Activated CD4-positive, alpha-beta memory T cell treated with anti-CD3 and anti-CD28 coated beads, Interleukin-2, amount 10 ng/mL, durations not matched to agents 7 days and 5 days (primary cell): ENCODE measurements around the gene ZNF865. TPM values are rescaled to one million over a fixed set of nuclear protein-coding genes. Genes with fewer than 3 reads are reported as not detected.
A peak's percentile ranks its signal among the peaks of the same experiment; 100 is the strongest.

Experiments used
- CTCF ChIA-PET: fragments of 350-600 bp; sonication (Branson Sonifier 250); formaldehyde crosslinking; loops from one replicate; lab custom pipeline; 2021; ENCODE audit warnings: antibody characterized with exemption, inconsistent platforms; lab: Charles Lee
- POLR2A ChIA-PET: fragments of 350-600 bp; sonication (Branson Sonifier 250); formaldehyde crosslinking; loops from one replicate; lab custom pipeline; 2021; ENCODE audit warnings: antibody characterized with exemption; lab: Charles Lee
- DNase-seq: peaks from one replicate; pipeline ENCODE4 v3.0.0-alpha.2; 2020
- H3K27ac Mint-ChIP-seq: one replicate; pipeline ENCODE4 v1.8.0; 2021; ENCODE audit warnings: mild to moderate bottlenecking, mixed read lengths
- H3K27me3 Mint-ChIP-seq: one replicate; pipeline ENCODE4 v1.8.0; 2021; ENCODE audit warnings: mixed read lengths
- H3K36me3 Mint-ChIP-seq: one replicate; pipeline ENCODE4 v1.8.0; 2021; ENCODE audit warnings: low read depth, mixed read lengths
- H3K4me1 Mint-ChIP-seq: one replicate; pipeline ENCODE4 v1.8.0; 2021; ENCODE audit warnings: mixed read lengths
- H3K4me3 Mint-ChIP-seq: one replicate; pipeline ENCODE4 v1.8.0; 2021; ENCODE audit warnings: mild to moderate bottlenecking, mixed read lengths
- H3K9me3 Mint-ChIP-seq: one replicate; pipeline ENCODE4 v1.8.0; 2021; ENCODE audit warnings: mixed read lengths
- total RNA-seq, 2 experiments: library from RNA; stranded (reverse); gene quantifications; one replicate each; pipeline ENCODE4 v1.2.3, GENCODE V29; 2021

Gene ZNF865
- total RNA-seq, 2 experiments from 2014 or later: 15.3 to 15.4 TPM

DNA sequence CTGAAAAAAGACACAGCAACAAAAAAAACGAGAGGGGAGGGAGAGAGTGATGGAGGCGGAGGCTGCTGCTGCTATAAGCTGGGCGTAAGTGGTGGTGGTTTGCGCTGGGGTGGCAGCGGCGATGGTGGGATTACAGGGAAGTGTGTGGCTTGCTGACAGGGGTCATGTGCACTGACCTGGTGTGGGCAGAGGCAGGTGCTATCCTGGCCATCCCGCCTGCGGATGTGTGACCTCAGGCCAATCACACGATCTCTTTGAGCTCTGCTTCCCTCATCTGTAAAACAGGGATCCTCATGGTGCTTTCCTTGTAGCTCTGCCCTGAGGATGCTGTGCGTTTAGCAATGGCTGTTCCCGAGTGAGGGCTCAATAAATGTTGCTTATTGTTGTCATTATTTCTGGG lies 32.1 kb downstream of the ZNF865 start:
- H3K27ac Mint-ChIP-seq: peak overlapping the region; percentile 66
- H3K27me3 Mint-ChIP-seq: no peaks in the 10 kb centered on the region
- peaks cover 2% of the 10 kb centered on the region for H3K9me3 Mint-ChIP-seq
- no peak for DNase-seq
- peaks cover 71% of the 10 kb centered on the region for H3K4me1 Mint-ChIP-seq
- peaks cover 30% of the 10 kb centered on the region for H3K36me3 Mint-ChIP-seq
- POLR2A ChIA-PET: interaction anchor here (0.8 to 2.8 kb wide), 5 partner anchors 10 to 38 kb away, joined by 3 to 17 read pairs (median 4); partner anchors contain the start of genes FIZ1, ZNF784 and ZNF865
- CTCF ChIA-PET: interaction anchor here (1.0 to 1.6 kb wide), 5 partner anchors 10 to 134 kb away, joined by 3 to 6 read pairs (median 4); no protein-coding TSS in a partner anchor
- peak overlapping the region; percentile 32 for H3K4me3 Mint-ChIP-seq

DNA sequence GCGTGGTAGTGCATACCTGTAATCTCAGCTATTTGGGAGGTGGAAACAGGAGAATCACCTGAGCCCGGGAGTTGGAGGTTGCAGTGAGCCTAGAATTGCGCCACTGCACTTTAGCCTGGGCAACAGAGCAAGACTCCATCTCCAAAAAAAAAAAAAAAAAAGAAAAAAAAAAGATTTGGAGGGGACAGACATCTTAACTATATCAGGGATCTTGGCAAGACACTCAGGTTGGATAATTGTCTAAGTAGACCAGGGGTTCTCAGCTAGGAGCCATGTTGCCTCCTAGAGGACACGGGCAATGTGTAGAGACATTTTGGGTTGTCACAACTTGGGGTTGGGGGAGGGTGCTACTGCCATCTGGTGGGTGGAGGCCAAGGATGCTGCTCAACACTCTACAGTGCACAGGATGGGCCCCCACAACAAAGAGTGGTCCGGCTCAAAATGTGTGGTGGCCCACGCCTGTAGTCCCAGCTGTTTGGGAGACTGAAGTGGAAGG lies 33.5 kb downstream of the ZNF865 start:
- Mint-ChIP-seq H3K4me1 (peaks cover 74% of the 10 kb centered on the region), H3K27ac (peak overlapping the region; percentile 53), H3K36me3 (peaks cover 35% of the 10 kb centered on the region), H3K9me3 (peaks cover 2% of the 10 kb centered on the region), H3K4me3 (no peak overlapping the region), H3K27me3 (no peaks in the 10 kb centered on the region)
- CTCF ChIA-PET: interaction anchor here (0.6 to 1.9 kb wide), 10 partner anchors 9 to 1184 kb away, joined by 3 to 11 read pairs (median 4); partner anchors contain the start of genes CCDC106, FIZ1, KMT5C and ZNF784
- POLR2A ChIA-PET: interaction anchor here (0.9 to 1.5 kb wide), 3 partner anchors 10 to 40 kb away, joined by 3 to 7 read pairs (median 5); partner anchors contain the start of genes FIZ1 and U2AF2
- peak; percentile 71 for DNase-seq

DNA sequence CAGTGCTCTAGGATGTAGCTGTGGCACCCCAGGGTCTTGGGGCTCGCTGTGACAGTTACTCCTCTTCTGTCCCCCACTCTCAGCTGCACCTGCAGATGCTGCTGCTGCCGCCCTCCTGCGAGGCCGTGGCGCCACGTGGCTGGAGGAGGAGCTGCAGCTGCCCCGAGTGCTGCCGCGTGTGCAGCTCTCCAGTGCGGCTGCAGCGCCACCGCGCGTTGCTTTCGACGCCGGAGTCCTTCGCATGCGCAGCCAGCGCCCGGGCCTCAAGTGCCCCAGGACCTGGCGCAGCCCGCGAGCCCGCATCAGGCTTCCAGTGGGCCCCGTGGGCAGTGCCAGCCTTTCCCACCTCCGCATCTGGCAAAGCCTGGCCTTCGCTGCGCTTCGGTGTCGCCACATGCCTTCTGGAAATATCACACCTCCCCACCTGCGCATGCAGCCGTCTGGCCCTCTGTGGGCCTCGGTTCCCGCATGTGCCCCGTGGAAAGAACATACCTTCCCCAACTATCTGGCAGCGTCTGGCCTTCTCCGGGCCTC lies 34.7 kb downstream of the ZNF865 start:
- Mint-ChIP-seq H3K27ac (peak overlapping the region; percentile 85), H3K9me3 (peaks cover 2% of the 10 kb centered on the region), H3K36me3 (peaks cover 30% of the 10 kb centered on the region), H3K4me1 (peaks cover 75% of the 10 kb centered on the region), H3K27me3 (no peaks in the 10 kb centered on the region), H3K4me3 (peak overlapping the region; percentile 72)
- POLR2A ChIA-PET: interaction anchor here (0.7 to 1.0 kb wide), 2 partner anchors 14 to 41 kb away, joined by 3 to 5 read pairs; partner anchors contain the start of gene FIZ1
- CTCF ChIA-PET: interaction anchor here (1.0 to 1.9 kb wide), 4 partner anchors 9 to 136 kb away, joined by 5 to 11 read pairs (median 8); partner anchors contain the start of gene ZNF784
- peak; percentile 76 for DNase-seq

DNA sequence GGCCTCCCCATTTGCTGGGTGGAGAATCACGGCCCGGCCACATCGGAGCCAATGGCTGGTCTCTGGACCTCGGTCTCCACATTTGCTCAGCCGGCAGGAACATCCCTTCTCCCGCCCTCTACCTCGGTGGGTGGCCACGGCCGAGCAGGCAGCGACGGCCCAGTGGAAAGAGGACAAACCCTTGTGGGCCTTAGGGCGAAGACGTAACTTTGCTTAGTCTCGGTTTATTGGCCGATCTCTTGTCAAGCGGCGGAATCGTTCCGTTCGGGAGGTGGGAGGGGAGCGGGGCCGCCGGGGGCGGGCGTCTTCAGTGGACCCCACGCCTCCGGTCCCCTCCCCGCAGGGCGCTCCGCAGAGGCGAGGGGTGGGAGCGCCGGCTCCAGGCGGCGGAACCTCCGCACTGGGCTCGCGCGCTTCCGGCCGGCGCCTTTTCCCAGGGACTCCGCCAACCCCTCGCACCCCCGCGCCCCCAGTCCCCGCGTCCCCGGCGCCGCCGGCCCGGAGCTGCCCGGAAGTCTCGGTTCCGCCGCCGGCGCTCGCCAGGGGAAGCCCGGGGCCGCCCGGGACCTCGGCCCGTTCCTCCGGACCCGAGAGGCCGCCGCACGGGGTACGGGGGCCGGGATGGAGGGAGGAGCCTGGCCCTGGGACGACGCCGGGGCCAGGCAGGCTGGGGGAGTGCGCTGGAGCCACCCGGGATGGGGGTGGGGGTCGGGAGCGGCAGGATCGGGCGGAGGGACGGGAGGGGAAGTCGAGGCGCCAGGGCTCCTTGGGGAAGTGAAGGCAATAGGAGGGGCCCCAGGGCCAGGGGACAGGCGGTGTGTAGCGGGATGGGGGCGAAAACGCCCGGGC lies 35.4 kb downstream of the ZNF865 start, which contains the start of gene ZNF580:
Gene ZNF580, plus strand, starts transcription at position 426 of the 849 bp plus-strand sequence. CDS start 1,507 bp downstream, outside the sequence.
- Mint-ChIP-seq H3K4me1 (peaks cover 73% of the 10 kb centered on the region), H3K4me3 (peak within 1 kb of the TSS; percentile 86), H3K27ac (peak within 1 kb of the TSS; percentile 85), H3K36me3 (peaks cover 29% of the 10 kb centered on the region), H3K9me3 (peaks cover 2% of the 10 kb centered on the region), H3K27me3 (no peaks in the 10 kb centered on the region)
- peak; percentile 60 for DNase-seq
- ChIA-PET CTCF (interaction anchor here (1.0 to 1.1 kb wide), 3 partner anchors 9 to 137 kb away, joined by 5 to 8 read pairs (median 7); no protein-coding TSS in a partner anchor), POLR2A (interaction anchor here (1.0 kb wide), 1 partner anchor 41 kb away, joined by 5 read pairs; the partner anchor contains the start of gene FIZ1)

DNA sequence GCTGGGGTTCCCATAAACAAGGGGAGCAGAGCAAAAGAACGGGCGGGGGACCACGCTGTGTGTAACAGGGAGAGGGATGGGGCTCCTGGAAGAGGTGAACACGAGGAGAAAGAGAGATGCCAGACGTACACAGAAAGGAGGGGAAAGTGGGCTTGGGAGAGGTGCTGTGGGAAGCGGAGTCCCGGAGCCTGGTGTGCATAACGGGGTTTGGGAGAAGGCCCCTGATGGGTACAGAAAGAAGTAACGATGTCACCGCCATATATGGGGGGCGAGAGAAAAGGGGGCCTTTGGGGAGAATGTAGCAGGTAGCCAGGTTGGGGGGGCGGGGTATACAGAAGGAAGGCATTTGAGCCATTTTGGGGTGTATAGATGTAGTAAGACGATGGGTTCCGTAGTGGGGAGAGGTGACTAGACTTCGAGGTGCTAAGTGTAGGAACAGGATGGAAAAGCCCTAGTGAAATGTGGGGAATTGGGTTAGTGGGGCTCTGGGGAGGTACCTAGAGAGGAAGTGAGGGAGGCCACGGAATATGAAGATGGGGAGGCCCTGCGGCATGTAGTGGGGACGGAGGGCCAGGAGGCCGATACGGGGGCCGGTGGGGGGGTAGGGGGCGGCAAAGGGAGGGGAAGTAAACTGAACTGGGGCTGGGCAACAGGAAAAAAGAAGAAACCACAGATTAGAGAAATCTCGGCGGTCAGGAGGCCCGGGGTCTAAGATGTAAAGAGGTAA lies 36.1 kb downstream of the ZNF865 start:
- Mint-ChIP-seq H3K9me3 (peaks cover 2% of the 10 kb centered on the region), H3K4me1 (peaks cover 66% of the 10 kb centered on the region), H3K27me3 (no peaks in the 10 kb centered on the region), H3K36me3 (peaks cover 21% of the 10 kb centered on the region), H3K27ac (peak overlapping the region; percentile 85), H3K4me3 (peak overlapping the region; percentile 86)
- CTCF ChIA-PET: interaction anchor here (0.7 to 3.1 kb wide), 5 partner anchors 9 to 16 kb away, joined by 3 to 14 read pairs (median 4); no protein-coding TSS in a partner anchor
- DNase-seq: peak; percentile 30
- POLR2A ChIA-PET: interaction anchor here (0.6 to 2.0 kb wide), 6 partner anchors 8 to 42 kb away, joined by 3 to 23 read pairs (median 7); partner anchors contain the start of genes FIZ1, U2AF2 and ZNF784

DNA sequence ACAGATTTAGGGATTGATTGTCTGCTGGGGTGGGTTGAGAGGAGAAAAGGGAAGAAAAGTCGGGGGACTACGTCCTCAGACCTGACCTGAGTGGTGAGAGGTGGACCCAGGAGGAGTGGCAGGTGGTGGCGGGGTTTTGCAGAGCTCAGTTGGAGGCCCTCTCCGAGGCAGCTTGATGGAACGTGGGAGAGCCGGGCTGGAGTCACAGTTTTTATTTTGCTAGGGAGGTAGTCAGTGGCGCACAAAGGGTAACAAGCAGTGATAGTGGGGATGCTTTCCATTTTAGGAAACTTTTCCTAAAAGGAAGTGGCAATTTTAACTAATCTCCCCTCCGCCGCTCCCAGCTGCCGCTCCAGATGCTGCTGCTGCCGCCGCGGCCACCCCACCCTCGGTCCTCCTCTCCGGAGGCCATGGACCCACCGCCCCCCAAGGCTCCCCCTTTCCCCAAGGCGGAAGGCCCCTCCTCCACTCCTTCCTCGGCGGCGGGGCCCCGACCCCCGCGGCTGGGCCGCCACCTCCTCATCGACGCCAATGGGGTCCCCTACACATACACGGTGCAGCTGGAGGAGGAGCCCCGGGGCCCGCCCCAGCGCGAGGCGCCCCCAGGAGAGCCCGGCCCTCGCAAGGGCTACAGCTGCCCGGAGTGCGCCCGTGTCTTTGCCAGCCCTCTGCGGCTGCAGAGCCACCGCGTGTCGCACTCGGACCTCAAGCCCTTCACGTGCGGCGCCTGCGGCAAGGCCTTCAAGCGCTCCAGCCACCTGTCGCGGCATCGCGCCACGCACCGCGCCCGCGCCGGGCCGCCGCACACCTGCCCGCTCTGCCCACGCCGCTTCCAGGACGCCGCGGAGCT lies 36.9 kb downstream of the ZNF865 start:
- POLR2A ChIA-PET: interaction anchor here (0.6 to 2.5 kb wide), 8 partner anchors 8 to 43 kb away, joined by 3 to 23 read pairs (median 7); partner anchors contain the start of genes FIZ1, U2AF2 and ZNF784
- Mint-ChIP-seq H3K4me1 (peaks cover 61% of the 10 kb centered on the region), H3K27me3 (no peaks in the 10 kb centered on the region), H3K9me3 (peaks cover 2% of the 10 kb centered on the region), H3K36me3 (peaks cover 26% of the 10 kb centered on the region), H3K27ac (peak overlapping the region; percentile 94), H3K4me3 (peak overlapping the region; percentile 86)
- peak; percentile 26 for DNase-seq
- CTCF ChIA-PET: interaction anchor here (0.7 to 3.1 kb wide), 7 partner anchors 10 to 166 kb away, joined by 3 to 14 read pairs (median 4); partner anchors contain the start of gene ZNF628

DNA sequence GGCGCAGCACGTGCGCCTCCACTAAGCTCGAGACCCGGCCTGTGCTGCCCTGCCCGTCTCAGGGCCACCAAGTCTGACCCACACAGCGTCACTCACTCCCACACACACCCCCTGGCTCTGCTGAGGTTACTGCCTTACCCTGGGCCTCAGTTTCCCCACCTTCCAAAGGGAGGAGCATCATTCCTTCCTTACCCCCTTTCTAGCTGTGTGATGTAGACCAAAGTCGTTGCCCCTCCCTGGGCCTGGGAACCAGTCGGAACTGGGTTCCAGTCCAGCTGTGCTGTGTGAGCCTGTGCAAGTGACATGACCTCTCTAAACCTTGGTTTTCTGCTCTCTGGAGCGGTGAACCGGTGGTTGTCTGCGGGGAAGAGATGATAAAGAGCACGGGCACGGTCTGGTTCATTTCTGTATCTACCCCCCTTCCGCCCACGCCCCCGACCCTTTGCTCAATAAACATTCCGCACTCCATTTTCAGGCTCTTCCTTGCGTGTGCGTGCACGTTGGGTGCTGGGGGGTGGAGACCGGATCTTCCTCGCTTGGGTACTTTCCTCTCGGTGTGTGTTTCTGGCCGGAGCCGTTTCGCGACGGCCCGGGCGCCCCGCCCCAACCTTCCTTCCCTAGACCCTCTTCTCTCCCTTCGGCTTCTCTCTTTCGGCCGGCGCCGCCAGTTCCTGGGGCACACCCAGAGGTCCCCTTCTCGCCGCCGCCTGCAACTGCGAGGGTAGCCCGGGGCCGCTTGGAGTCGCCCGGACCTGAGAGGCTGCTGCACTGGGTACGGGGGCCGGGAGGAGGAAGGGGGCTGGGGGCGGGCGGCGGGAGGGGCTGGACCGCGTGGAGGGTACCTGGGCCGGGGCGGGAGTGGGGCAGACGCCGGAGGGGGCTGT lies 37.8 kb downstream of the ZNF865 start, which contains the start of gene ZNF581:
Gene ZNF581, plus strand, starts transcription at position 647 of the 884 bp plus-strand sequence. CDS start 923 bp downstream, outside the sequence.
- Mint-ChIP-seq H3K36me3 (peaks cover 21% of the 10 kb centered on the region), H3K4me1 (peaks cover 56% of the 10 kb centered on the region)
- POLR2A ChIA-PET: interaction anchor here (1.1 to 2.5 kb wide), 7 partner anchors 8 to 44 kb away, joined by 3 to 23 read pairs (median 10); partner anchors contain the start of genes FIZ1 and U2AF2

DNA sequence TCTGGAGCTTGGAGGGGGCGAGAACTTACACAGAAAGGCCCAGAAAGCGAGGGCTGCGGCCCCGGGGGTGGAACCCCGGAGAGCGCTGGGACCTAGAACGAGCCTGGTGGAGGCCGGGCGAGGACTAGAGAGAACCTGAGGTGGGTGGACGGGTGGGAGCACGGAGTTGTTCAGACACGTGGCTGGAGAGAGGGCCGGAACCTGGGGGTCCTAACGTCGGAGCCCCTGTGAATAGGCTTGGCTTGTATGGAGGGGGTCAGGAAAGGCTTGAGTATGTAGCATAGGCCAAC lies 38.4 kb downstream of the ZNF865 start:
- H3K36me3 Mint-ChIP-seq: peaks cover 21% of the 10 kb centered on the region
- DNase-seq: no peak
- no peaks in the 10 kb centered on the region for H3K9me3 Mint-ChIP-seq
- H3K27ac Mint-ChIP-seq: peak overlapping the region; percentile 94
- POLR2A ChIA-PET: interaction anchor here (0.9 to 2.5 kb wide), 3 partner anchors 9 to 11 kb away, joined by 3 to 12 read pairs (median 5); no protein-coding TSS in a partner anchor
- H3K4me1 Mint-ChIP-seq: peaks cover 57% of the 10 kb centered on the region
- H3K27me3 Mint-ChIP-seq: no peaks in the 10 kb centered on the region
- CTCF ChIA-PET: interaction anchor here (1.1 to 3.1 kb wide), 2 partner anchors 9 to 10 kb away, joined by 5 to 11 read pairs; no protein-coding TSS in a partner anchor
- peak overlapping the region; percentile 86 for H3K4me3 Mint-ChIP-seq

More for the DNA sequence above, 37.8 kb downstream of the ZNF865 start, which contains the start of gene ZNF581:
- peak within 1 kb of the TSS; percentile 94 for H3K27ac Mint-ChIP-seq
- CTCF ChIA-PET: interaction anchor here (1.0 to 3.1 kb wide), 6 partner anchors 10 to 167 kb away, joined by 3 to 14 read pairs (median 4); partner anchors contain the start of gene ZNF628
- peak; percentile 78 for DNase-seq
- peak within 1 kb of the TSS; percentile 86 for H3K4me3 Mint-ChIP-seq
- no peaks in the 10 kb centered on the region for H3K9me3 Mint-ChIP-seq
- no peaks in the 10 kb centered on the region for H3K27me3 Mint-ChIP-seq

DNA sequence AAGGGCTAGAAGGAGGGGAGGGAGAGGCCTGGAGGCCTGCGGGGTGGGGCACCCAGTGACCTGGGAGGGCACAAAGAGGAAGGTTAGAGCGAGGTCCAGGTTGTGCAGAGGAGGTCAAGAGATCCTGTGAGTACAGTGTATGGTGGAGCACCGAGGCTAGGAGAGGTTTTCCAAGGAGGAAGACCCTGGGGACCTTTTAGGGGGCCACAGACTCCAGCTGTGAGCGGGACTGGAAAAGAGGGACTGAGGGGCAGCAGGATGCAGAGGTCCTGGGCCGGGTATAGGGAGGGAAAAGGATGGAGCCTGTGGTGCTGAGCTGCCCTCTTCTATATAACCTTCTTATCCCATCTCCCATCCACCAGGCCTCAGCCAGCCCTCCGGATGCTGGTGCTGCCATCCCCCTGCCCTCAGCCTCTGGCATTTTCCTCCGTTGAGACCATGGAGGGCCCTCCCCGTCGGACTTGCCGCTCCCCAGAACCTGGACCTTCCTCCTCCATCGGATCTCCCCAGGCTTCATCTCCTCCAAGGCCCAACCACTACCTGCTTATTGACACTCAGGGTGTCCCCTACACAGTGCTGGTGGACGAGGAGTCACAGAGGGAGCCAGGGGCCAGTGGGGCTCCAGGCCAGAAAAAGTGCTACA lies 38.9 kb downstream of the ZNF865 start:
- Mint-ChIP-seq H3K4me1 (peaks cover 53% of the 10 kb centered on the region), H3K4me3 (peak overlapping the region; percentile 86), H3K27ac (peak overlapping the region; percentile 94), H3K9me3 (no peaks in the 10 kb centered on the region), H3K27me3 (no peaks in the 10 kb centered on the region), H3K36me3 (peaks cover 18% of the 10 kb centered on the region)
- ChIA-PET POLR2A (interaction anchor here (0.9 to 2.5 kb wide), 4 partner anchors 8 to 11 kb away, joined by 3 to 12 read pairs (median 5); no protein-coding TSS in a partner anchor), CTCF (interaction anchor here (1.1 to 3.1 kb wide), 2 partner anchors 9 to 10 kb away, joined by 5 to 11 read pairs; no protein-coding TSS in a partner anchor)
- DNase-seq: no peak
